Measurements from ENCODE around the gene COL4A6.

COL4A6 gene

DNA sequence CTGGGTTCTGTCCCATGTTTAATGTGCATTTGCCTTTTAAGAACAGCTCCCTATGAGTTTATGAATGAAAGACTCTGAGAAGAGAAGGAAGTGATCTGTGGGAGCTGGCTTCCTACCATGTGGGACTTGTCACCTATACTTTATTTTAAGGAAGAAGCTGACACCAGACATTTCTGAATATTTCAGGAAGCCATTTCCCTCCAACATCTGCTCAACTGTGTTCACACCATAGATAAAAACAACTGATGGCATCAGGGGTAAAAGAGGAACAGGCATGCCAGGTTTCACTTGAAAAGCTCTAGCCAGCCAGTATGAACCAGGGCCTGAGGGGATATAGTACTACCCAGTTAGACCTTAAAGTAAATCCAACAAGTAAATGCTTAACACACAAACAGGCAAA is 116.0 kb downstream of the COL4A6 start:
- no peak for DNase-seq

DNA sequence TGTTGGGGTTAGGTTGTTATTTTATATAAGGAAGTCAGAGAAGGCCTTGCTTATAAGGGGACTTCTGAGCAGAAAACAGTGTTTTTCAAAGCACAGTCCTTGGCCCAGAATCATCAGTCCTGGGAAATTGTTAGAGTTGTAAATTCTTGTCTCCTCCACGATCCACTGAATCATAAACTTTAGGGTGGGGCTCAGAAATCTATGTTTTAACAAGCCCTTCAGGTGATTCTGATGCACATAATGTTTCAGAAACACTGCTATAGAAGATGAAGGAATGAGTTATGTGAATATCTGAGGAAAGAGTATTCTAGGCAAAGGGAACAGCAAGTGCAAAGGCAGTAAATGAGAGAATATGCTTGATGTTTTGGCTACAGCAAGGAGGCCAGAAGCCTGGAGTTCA is 121.8 kb downstream of the COL4A6 start:
- no peak for DNase-seq

- no peak for DNase-seq
These were observed 124.6 kb downstream of the COL4A6 start for GRCh38 chrX:108313669-108314068.

GRCh38 chrX:108312957-108313356 is 125.3 kb downstream of the COL4A6 start:
- no peak for DNase-seq

DNA sequence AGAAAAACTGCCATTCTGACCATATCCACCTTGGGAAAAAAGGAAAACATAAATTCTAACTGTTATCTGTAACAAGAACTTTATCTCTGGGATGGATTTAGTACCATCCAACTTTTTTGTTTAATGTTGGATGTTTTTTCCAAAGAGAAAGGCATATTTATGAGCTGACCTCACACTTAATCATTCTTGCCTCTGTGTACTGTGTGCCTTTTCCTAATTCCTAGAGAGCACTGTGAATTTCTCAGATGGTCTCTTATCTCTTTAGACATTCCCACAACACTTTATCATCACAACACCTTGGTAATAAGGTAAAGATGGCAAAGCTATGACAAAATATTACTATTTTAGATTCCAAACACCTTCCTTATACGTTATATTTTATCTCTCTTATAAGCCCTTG is 126.2 kb downstream of the COL4A6 start:
- DNase-seq = no peak

DNA sequence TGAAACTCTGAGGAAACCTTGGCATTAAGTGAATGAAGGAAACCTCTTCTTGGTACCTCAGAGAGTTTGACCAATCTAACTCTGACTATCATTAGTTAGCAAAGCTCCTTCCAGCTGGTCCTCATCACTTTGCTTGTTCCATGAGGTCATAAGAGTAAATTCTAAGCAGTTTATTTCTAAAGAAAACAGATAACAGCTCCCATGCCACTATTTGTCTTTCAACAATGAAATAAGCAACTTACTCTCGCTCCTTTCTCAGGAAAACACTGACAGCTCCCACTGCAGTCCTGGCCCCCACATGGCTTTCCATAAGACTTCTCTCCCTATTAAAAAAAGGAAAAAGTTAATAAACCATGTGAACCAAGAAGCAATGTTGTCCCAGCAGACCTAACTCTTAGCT is 127.7 kb downstream of the COL4A6 start:
- DNase-seq = no peak

GRCh38 chrX:108309144-108309543 is 129.1 kb downstream of the COL4A6 start:
- DNase-seq = no peak

GRCh38 chrX:108307132-108308085 is 130.8 kb downstream of the COL4A6 start:
- DNase-seq = no peak

DNA sequence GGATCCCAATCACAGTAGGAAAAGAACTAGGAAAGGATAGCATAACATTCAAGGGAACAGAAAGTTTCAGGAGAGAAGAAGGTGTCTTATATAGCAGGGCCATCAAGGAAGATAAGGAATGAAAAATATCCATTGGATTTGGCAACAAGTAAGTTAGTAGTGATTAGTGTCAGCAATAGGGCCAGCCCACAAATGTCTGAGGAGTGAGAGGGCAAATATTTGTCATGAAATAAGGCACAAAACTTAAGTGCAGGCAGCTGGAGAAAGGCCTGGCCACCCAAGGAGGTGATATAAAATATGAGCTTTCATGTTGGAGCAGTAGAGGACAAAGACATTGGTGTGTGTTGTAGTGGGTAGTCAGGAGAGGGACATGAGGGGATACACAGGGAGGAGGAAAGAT is 132.1 kb downstream of the COL4A6 start:
- no peak for DNase-seq

DNA sequence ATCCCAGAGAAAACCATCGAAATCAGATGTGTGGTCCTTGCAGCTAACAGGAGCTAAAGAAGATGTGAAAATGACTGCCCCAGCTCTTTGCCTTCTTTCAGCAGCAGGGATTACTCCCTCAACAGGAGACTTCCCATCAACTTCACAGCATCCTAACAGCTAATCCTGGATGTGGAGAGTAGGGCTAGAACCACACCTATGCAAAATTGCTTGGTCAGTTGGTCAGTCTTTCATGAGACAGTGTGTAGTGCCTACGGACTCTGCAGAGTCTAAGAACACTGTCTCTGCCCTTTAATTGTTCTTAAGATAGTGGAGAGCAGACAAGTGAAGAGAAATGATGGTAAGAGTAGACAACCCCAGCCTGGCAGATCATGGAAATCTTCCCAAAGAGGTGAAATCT is 133.5 kb downstream of the COL4A6 start:
- no peak for DNase-seq

- no peak for DNase-seq
These were observed 134.0 kb downstream of the COL4A6 start for GRCh38 chrX:108304210-108304609.

GRCh38 chrX:108303682-108304081 is 134.5 kb downstream of the COL4A6 start:
- no peak for DNase-seq

DNA sequence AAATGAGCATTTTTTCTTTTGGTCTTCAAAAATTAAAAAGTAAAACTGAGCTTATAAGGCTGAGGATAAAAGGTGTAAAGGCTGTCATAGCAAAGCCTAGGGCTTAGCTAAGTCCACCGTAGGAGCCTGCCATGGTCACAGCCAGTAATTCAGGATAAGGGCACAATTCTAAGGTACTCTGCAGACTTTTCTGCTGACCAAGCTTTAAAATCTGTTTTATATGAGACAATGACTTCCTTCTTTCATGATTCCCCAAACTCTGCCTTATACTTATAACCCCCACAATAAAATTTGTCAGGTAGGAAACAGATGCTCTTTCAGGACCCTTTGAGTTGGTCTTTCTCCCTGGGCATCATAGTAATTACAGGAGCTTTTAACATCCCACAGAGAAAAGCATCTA is 138.5 kb downstream of the COL4A6 start:
- DNase-seq = no peak

- DNase-seq = no peak
These were observed 139.1 kb downstream of the COL4A6 start for GRCh38 chrX:108299101-108299591.

DNA sequence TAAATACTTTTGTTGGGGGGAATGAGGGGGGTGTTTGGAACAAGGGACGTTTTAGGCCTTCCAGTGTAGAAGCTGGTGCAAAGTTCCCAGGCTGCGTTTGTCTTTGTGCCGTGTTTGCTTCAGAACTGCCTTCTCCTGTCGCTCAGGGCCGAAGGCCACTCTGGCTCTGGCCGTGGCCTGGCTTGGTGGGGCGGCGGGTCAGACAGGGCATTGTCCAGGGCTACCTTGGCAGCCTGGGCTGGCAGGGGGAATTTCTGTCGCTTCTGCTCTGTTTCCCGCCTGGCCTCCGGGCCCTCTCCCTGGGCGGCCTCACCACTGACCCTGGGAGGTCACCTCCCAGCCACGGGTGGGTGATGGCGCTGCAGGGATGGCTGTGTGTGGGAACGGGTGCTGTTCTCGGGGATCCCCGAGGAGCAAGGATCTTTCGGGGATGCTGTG is 140.0 kb downstream of the COL4A6 start:
- DNase-seq = no peak

- no peak for DNase-seq
These were observed 140.9 kb downstream of the COL4A6 start for GRCh38 chrX:108297290-108297689.

GRCh38 chrX:108292053-108292452 is 146.2 kb downstream of the COL4A6 start:
- DNase-seq = no peak

DNA sequence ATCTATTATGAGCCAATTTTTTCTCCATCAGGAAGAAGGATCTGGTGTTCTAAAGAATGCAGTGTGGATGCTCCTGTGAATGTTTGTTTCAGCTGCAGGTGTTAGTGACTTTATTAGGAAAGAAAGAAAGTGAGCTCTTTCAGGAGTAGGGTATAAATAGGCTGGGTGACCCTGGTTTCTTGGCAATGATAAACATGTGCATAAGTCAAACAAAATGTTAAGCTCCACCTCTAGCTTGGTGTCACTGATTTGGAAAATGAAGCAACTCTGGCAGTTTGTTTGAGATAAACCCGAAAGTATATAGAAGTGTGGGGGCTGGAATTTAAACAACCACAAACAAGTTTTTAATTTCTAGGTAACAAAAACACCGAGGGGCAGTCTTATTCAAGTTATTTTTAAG is 152.3 kb downstream of the COL4A6 start:
- DNase-seq = no peak

GRCh38 chrX:108285356-108285755 is 152.9 kb downstream of the COL4A6 start:
- DNase-seq = no peak

- no peak for DNase-seq
These were observed 162.5 kb downstream of the COL4A6 start for GRCh38 chrX:108275732-108276131.

DNA sequence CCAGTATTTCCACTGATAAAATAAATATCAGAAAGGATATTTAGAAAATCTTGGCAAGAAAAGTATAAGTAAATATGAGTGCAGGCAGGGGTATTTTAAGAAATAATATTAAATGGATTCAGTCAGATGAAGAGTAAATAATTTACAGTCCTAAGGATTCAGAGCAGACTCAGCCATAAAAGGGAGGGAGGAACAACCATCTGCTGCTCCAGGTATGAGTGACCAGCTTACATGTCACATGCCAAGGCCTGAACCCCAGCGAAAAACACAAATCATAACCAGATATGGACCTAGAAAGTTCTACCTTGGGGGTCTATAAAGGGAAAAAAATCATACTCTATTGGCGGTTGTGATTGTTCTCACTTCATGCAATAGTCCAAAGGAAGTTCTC is 166.8 kb downstream of the COL4A6 start:
- DNase-seq = no peak

DNA sequence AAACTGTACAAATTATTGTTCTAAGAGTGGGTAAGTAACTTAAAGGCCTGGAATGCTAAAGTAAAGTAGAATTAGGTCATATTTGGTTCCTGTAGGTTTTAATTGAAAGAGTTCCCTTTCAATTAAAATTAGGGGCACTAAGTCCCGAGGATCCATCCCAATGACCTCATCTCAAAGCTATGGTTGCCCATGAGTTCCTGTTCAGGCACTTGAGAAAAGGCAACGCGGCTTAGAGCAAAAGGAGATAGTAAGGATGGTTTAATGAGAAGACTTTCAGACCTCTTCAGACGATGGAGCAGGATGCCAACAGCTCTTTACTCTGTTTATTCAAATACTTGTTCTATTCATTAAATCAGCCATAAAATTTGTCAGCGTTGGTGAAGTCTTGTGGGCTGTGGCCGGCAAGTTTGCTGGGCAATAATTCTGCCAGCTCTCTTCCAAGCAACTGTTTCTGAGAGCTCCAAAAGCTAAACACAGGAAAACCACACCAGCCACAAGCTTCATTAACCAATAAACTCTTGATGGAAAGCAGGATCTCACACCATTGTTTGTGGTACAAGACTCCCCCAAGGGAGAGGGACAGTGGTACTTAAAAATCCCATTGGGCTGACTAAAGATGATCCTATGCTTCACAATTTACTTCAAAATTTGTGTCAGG is 167.4 kb downstream of the COL4A6 start:
- DNase-seq = no peak

DNA sequence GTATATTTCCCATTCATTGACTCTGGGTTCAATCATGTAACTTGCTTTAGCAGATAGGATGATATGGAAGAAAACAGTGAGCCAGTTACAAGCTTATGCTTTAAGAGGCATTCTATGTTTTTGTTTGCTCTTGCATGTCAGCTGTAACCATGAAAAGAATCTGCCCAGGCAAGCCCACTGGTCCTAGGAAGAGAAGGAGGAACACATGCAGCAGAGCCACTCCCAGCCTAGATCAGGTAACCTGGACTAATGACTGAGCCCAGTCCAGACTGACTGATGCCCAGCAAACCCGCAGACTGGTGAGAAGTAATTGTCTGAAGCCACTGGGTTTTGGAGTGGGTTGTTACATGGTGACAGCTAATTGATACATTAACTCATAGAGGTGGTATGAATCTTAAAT is 167.9 kb downstream of the COL4A6 start:
- no peak for DNase-seq

- DNase-seq = no peak
These were observed 169.7 kb downstream of the COL4A6 start for GRCh38 chrX:108268434-108269080.

Measured in SIG-M5 (cell line).